Embryonic facial prominence (tissue), 1 donor: ENCODE measurements around the gene CDH8.

ENCODE experiments used
- DNase-seq: peaks from one replicate; pipeline ENCODE4 v3.0.0-alpha.2; 2016; ENCODE audit errors: extremely low spot score

CDH8 gene

GRCh38 chr16:62029947-62030346 is 6.3 kb downstream of the CDH8 start:
- no peak for DNase-seq

GRCh38 chr16:62022688-62023087 is 13.6 kb downstream of the CDH8 start:
- DNase-seq, result no peak

- no peak for DNase-seq
These were observed 15.1 kb downstream of the CDH8 start for GRCh38 chr16:62021161-62021581.

GRCh38 chr16:62020681-62021080 is 15.6 kb downstream of the CDH8 start:
- no peak for DNase-seq

GRCh38 chr16:62019851-62020250 is 16.4 kb downstream of the CDH8 start:
- DNase-seq, result no peak

- DNase-seq, result no peak
These were observed 17.8 kb downstream of the CDH8 start for GRCh38 chr16:62018301-62019060.

GRCh38 chr16:62014319-62014923 is 21.8 kb downstream of the CDH8 start:
- DNase-seq, result no peak

GRCh38 chr16:62010186-62010585 is 26.1 kb downstream of the CDH8 start:
- no peak for DNase-seq

GRCh38 chr16:61998460-61998859 is 37.8 kb downstream of the CDH8 start:
- DNase-seq, result no peak

- DNase-seq, result no peak
These were observed 43.1 kb downstream of the CDH8 start for GRCh38 chr16:61993108-61993507.

- DNase-seq, result no peak
These were observed 48.7 kb downstream of the CDH8 start for GRCh38 chr16:61987474-61988012.

GRCh38 chr16:61969077-61969382 is 67.2 kb downstream of the CDH8 start:
- no peak for DNase-seq

GRCh38 chr16:61968242-61969076 is 67.8 kb downstream of the CDH8 start:
- no peak for DNase-seq

- no peak for DNase-seq
These were observed 79.0 kb downstream of the CDH8 start for GRCh38 chr16:61957075-61957855.

GRCh38 chr16:61952841-61953240 is 83.4 kb downstream of the CDH8 start:
- DNase-seq, result no peak

GRCh38 chr16:61948414-61948813 is 87.8 kb downstream of the CDH8 start:
- DNase-seq, result no peak

GRCh38 chr16:61946019-61946418 is 90.2 kb downstream of the CDH8 start:
- DNase-seq, result no peak

- DNase-seq, result no peak
These were observed 90.7 kb downstream of the CDH8 start for GRCh38 chr16:61945511-61945910.

GRCh38 chr16:61944004-61944403 is 92.2 kb downstream of the CDH8 start:
- DNase-seq, result no peak

- no peak for DNase-seq
These were observed 95.6 kb downstream of the CDH8 start for GRCh38 chr16:61940611-61941010.

- DNase-seq, result no peak
These were observed 98.6 kb downstream of the CDH8 start for GRCh38 chr16:61937646-61938045.

GRCh38 chr16:61936522-61936921 is 99.7 kb downstream of the CDH8 start:
- DNase-seq, result no peak
